Glomerular visceral epithelial cell (primary cell): ENCODE results near the gene SLC29A3.
"Not testable (repeated sequence)": the region's sequence is repeated elsewhere in the genome, so short reads cannot be mapped to it uniquely, and the experiment has no call there.

ENCODE experiments used
- DNase-seq: peaks from one replicate; pipeline ENCODE4 v3.0.0-alpha.2; 2016; ENCODE audit errors: extremely low spot score

SLC29A3 gene

DNA sequence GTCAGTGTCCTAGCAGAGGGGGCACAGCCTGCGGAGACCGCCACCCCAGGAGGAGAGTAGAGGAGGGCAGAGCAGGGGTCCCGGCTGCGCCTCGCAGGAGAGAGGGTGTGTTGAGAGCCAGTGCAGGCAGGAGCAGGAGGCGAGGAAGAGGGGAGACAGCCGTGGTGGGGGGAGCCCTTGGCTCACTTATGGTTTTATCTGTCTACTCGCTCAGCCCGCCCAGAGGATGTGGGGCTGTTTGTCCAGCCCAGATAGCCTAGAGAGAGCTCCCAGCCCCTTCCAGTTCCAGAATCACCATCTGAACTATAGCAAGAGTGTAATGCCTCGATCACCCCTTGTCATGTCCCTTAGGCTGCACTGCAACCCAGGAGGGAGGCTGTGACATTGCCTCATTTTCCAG lies 26.6 kb downstream of the SLC29A3 start:
- DNase-seq: no peak

DNA sequence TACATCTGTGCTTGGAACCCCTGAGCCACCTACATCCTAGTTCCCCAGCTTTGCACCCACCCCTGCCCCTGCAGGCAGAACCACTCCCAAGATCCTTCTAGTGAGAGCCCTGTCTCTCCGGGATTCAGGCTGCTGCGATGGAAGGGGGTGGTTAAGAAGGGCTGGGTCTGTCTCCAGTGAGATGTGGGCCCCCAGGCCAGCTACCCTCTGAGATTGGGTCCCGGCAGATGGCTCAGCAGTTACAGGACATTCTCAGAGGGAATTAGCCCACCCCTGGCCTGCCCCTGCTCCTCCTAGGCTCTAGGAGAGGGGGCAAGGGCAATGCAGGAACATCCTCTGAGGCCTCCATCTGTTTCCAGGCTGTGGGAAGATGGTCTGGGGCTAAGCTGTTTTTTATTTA lies 27.7 kb downstream of the SLC29A3 start:
- no peak for DNase-seq

DNA sequence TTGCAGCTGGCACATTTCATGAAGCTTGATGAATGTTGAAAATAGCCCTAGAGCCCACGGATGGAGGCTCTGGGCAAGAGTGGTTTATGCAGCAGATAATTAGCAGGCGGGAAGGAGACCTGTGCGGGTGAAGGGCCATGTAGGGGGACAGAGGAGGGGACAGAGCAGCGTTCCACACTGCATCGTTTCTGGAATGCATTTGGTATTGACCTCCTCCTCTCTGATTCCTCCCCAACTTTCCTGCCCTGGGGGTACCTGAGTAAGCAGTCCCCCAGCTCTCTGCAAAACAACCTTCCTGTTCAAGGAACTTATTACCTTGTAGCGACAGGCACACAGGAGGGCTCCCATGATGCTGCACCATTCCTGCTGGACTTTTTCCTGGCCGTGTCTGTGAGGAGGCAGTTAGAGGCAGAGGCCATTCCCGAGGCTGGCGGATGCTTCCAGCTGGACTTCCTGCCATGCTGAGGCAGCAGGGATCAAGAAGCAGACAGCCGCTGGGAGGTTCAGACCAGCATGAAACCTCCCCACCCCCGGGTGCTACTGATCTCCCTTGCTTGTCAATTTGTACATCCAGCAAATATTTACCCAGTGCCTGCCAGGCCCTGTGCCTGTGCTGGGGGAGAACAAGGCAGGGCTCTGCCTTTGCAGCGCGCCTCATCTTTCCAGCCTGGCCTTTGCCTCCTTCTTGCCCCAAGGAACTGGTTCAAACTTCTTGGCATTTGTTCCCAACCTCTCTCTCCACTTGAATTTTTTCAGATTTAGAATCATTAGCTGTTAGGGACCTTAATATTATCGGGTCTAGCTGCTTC lies 28.7 kb downstream of the SLC29A3 start:
- DNase-seq: no peak

DNA sequence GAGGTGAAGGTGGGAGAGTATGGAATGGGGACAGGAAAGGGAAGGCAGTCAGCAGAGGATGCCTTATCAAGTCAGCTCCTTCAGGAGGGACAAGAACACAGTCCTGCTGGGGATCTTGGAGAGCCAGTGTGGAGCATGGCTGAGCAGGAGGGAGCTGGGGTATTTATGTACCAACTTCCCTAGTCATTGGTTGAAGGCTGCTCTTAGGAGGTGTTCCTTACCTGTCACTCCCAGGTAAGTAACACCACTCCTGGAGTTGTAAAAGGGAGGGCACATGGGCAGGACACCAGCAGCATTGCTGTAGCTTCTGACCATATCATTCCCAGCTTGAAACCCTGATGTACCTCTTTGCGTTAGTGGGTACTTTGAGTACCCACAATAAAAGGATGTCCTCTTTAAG lies 29.8 kb downstream of the SLC29A3 start:
- DNase-seq: no peak

DNA sequence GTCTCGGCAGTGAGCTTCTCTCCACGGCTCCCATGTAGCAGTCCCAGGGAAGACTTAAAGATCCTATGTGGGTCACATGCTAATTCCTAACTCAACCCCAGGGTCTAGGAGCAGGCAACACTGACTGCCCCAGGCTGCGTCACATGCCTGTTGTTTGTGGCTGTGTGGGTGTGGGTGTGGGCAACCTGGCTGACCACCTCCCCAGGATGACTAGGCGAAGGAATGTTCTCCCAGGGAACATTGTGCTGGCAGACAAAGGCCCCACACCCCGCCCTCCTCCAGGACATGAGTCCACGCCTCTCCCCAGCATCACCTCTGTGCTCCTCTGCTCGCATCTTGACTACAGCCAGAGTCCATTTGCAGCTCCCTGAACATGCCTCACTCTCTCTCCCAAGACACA lies 30.3 kb downstream of the SLC29A3 start:
- peak; percentile 37 for DNase-seq

DNA sequence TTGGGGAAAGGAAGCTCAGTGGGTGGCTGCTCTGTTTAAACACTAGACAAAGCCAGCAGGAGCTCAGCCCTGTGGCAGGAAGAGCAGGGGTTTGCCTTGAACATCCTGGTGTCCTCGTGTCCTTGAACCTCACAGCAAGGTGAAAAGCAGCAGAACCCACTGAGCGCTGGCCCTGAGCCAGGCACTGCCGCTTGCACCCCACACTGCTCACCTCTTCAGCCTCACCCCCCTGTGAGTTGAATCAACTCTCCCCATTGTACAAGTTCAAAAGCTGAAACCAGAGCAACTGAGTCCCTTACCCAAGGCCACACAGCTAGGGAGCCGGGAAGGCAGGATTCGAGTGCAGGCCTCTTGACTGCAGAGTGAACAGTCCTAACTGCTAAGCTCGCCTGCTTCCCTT lies 32.0 kb downstream of the SLC29A3 start:
- no peak for DNase-seq

DNA sequence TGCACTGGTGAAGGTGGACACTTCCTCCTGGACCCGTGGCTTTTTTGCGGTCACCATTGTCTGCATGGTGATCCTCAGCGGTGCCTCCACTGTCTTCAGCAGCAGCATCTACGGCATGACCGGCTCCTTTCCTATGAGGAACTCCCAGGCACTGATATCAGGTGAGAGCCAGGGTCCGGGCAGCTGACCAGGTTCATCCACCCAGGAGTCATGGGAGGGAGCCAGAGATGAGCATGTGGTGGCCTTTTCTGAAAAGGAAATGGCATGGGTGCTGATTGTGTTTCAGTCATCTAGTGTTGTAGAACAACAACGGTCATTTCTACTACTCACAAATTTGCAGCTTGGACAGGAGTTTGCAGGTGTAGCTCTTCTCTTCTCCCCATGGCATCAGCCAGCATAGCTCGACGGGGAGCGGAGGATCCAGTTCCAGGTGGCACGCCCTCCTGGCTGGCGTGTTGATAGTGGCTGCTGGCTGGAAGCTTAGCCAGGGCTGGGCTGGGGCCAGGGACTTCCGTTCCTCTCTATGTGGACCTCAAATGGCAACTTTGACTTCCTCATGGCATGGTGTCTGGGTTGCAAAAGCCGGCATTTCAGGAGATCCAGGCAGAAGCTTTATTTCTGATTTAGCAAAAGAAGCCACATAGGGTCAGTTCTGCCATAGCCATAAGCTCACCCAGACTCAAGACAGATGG lies 32.7 kb downstream of the SLC29A3 start:
- DNase-seq: no peak

DNA sequence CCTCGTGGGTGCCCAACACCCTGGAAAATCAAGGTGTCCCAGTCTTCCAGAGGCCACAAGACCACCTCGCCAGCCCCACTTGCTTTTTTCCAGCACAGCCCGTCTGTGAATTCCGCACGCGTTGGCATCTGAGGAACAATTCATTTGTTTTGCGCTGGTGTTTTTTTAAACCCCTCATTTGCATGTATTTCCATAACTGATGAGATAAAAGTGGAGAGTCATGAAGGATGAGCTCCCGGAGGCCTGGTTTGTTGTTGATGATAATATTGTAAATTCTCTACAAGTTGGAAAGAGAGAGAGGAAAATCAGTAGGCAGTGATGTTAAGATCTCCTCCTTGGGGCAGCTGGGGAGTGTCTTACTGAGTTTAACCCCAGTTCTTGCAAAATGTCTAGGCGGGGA lies 34.6 kb downstream of the SLC29A3 start:
- DNase-seq: no peak

DNA sequence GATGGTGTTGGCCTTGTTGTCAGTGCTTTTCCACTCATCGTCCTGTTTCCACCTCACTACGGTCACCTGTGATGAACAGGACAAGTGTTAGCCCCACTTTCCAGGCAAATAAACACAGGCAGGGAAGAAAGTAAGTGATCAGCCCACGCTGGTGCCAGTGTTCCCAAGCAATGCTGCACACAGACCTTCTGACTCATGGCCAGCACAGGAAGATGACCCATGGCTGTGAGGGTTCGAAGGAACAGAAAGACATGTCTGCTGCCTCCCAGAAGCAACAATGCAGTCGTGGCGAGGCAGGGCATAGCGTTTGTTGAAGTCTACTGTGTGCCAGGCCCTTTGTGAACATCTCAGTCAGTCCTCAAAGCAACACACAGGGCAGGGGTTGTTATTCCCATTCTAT lies 35.7 kb downstream of the SLC29A3 start:
- DNase-seq: no peak

DNA sequence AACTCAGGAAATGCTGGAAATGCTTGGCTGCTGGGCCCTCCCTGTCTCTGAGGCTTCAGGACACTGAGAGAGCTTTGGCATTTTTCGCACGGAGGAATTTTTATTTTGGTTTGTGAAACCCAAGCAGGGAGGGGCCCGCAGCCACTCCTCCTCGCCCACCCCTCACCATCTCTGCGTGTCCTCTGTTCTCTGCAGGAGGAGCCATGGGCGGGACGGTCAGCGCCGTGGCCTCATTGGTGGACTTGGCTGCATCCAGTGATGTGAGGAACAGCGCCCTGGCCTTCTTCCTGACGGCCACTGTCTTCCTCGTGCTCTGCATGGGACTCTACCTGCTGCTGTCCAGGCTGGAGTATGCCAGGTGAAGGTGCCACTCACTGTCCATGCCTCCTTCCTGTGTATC lies 36.8 kb downstream of the SLC29A3 start:
- no peak for DNase-seq

DNA sequence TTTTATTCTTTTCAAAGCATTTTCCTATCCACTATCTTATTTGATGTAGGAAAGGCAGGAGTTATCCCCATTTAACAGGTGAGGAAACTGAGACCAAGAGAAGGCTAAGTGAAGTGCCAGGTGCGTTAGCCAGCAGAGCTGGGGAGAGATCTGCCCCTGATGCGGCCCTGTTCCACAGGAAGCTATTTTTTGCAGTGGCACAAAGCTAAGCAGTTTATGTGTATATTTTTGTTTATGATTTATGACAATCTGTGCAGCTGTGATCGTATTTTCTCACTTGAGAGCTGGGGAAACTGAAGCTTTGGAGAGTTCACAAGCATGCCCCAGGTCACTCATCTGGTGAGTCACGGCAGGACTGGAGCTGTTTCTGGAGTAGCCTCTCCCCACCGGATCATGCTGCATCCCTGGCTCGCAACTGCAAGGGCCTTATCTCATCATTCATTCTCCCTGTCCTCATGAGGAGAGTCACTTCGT lies 38.8 kb downstream of the SLC29A3 start:
- DNase-seq: no peak

DNA sequence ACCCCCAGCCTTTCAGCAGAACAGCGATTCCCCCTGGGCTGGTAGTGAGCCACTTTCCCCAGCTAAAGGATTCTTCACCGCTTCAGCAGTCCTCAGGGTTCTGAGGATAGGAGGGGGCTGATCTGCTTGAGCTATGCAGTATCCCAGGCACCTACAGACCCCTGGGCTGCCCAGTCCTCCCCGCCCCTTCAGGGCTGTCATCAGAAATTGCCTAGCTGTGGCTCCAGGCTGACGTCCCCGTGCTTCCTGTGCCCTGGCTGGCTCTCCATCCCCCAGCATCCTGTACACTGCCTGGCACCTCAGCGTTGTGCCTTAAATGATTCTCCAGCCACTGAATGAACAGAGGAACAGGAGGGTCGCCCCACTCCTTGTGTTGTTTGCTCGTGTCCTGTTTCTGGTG lies 39.2 kb downstream of the SLC29A3 start:
- DNase-seq: no peak

DNA sequence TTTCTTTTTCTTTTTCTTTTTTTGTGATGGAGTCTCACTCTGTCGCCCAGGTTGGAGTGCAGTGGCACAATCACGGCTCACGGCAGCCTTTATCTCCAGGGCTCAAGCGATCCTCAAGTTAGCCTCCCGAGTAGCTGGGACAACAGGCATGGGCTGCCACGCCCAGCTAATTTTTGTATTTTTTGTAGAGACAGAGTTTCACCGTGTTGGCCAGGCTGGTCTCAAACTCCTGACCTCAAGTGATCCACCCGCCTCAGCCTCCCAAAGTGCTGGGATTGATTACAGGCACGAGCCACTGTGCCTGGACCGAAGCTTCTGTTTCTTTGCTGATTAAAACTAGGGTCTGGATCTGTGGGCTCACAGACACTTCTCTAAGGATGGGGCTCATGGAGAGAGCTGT lies 39.8 kb downstream of the SLC29A3 start:
- DNase-seq: not testable (repeated sequence)

DNA sequence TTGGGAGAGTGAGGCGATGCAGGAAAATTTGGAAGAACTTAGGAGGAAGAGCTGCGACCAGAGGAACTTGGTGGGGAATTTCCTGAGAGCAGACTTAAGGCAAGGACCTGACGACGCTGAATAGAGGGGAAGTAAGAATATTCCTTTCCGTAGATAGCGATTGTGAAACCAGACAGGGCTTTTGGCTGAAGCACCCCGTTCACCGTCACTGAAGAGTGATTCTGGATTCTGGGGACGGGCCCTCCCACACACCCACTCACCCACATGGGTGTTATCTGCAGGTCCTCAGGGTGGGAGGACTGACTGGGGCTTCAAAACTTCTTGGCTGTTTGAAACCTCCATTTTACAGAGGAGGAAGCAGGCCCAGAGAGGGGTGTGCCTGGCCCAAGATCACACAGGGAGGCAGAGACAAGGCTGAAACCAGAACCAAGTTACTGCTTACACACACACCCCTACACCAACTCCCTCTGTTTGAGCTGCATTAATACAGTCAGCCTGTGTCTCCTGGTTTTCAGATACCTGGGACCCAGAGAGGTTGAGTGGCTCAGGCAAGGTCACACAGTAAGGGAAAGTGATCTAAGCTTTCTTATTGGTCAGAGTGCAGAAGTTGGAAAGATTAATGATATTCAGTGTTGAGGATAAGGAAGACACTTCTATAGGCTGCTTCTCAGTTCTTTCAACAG lies 40.4 kb downstream of the SLC29A3 start:
- DNase-seq: no peak

DNA sequence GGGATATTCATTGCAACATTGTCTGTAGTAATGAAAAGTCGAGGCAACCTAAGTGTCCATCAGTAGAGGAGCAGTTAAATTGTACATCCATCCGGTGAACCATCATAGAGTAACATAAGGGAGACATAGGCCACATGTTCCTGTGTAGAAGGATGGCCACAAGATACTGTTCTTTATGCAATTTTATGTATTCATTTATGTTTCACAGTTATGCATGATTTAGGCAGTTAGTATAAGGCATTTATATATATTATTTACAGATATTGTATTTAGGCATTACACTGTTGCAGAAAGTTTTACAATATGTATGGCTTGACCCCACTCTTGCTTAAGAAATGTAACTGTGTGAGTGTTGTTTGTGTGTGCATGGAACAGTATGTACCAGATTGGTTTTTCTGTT lies 41.7 kb downstream of the SLC29A3 start:
- no peak for DNase-seq

DNA sequence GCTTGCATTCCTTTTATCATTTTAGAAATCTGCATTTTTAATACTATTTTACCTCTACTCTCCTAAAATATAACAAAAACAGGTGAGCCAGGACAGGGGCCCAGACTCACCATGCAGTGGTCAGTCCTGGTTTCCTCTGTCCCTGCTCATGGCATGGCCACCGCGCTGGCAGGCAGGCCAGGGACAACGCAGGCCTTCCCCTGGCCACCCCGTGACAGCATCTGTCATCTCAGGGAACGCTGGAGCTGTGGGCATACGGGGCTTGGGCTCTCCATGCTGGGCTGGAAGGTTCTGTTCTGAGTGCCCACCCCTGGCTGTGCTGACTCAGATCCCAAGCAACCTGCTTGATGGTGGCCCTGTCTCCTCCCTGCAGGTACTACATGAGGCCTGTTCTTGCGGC lies 42.5 kb downstream of the SLC29A3 start:
- DNase-seq: no peak

DNA sequence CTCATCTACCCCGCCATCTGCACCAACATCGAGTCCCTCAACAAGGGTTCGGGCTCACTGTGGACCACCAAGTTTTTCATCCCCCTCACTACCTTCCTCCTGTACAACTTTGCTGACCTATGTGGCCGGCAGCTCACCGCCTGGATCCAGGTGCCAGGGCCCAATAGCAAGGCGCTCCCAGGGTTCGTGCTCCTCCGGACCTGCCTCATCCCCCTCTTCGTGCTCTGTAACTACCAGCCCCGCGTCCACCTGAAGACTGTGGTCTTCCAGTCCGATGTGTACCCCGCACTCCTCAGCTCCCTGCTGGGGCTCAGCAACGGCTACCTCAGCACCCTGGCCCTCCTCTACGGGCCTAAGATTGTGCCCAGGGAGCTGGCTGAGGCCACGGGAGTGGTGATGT lies 43.1 kb downstream of the SLC29A3 start:
- no peak for DNase-seq

DNA sequence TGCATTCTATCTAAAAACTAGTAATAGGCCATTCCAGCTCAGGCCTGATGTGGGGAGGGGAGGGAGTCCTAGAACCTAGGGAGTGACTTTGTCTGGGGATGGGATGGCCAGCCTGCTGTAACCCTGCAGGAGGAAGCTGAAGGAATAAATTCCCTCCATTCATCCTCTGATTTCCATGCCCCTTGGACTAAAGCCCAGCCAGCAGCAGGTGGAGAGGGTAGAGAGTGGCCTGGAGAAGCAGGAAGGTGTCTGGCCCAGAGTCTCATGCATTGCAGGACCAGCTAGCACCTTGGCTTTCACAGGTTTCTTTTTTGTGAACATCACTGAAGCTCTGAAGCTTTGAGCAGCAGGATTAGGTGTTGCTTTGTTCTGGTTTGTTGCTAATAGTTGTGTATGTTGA lies 44.9 kb downstream of the SLC29A3 start:
- DNase-seq: no peak

DNA sequence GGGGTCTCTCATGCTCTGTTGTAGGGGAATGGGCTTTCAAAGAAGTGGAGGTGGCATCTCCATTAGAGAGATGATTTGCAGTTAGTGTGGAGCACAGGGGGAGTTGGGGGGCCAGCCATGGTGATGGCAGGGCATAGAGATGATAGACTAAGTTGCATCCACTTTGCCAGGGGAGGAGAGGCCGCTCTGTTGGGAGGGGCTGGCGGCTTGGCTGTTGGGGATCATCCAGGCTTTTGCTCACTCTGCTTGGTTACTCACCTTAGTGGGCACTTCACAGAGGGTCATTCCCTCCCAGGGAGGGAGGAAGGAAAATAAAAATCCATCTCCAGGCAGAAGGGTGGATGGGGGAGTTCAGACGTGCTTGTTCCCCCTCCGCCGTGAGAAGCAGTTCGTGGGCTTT lies 46.3 kb downstream of the SLC29A3 start:
- DNase-seq: no peak

DNA sequence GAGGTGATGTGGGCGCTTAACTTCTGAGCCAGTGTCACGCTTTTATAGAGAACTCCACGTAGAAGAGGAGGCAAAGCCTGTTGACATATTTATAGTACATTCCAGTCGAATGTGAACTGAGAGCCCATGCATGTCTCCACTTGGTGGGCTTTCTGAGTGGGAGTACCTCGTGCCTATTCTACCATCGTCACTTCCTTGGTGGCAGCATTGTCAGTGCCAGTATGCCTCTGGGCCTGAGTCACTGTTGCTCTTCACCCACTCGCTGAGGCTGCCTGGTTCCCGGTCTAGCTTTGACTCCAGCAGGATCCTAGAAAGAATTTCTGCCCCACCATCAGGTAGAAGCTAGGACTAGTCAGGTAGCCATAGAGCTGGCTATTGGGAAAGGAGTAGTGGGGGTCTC lies 47.6 kb downstream of the SLC29A3 start:
- DNase-seq: no peak

DNA sequence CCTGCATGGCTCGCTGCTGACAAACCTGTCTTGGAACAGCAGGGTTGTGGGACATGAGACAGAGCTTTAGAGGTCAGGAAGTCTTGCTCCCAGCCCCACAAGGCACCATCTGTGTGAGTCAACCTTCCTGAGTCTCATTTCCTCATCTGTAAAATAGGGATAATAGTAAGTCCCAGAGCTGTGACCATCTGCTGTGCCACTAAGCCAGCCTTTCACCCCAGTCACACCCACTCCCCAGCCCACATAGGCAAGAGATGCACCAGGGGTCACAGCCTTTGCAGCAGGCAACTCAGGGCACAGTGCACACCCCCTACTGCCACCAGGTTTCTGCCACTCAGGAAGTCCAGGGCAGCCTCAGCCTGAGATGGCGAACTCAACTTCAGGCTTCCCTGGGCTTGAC lies 48.2 kb downstream of the SLC29A3 start:
- no peak for DNase-seq

DNA sequence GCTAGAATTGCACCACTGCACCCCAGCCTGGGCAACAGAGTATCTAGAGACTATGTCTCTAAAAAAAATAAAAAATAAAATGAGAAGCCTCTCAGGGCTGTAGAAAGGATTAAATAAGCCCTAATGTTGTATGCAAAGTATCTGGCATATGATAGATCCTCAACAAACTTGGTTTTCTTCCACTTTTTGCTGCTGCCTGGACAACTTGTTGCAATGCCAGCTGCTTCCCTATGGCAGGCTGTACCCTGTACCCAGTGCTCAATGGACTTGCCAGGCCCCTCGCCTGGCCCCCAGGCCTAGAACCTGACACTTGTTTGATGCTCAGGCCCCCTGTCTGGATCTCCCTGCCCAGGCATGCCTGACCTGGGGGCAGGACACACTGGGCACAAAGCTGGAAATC lies 49.1 kb downstream of the SLC29A3 start:
- no peak for DNase-seq

DNA sequence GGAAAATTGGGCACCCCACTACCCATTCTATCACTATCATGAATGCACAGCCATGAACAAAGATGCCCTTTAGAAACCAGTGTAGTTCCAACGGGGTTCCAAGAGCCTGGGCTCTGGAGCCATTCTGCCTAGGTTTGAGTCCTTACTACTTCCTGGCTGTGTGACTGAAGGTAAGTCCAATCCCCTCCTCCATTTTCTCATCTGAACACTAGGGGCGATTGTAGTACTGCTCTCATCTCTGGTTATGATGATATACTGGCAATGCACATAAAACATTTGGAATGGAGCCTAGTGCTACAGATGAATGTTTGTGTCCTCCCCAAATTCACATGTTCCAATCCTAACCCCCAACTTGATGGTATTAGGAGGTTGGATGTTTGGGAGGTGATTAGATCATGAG lies 49.6 kb downstream of the SLC29A3 start:
- no peak for DNase-seq
